ENCODE results near the gene TMEM87B. TPM values are rescaled to one million over a fixed set of nuclear protein-coding genes. Genes with fewer than 3 reads are reported as not detected.
"Not testable (repeated sequence)": the region's sequence is repeated elsewhere in the genome, so short reads cannot be mapped to it uniquely, and the experiment has no call there.

TMEM87B gene
- total RNA-seq, 1 experiment from 2014 or later, result 16.3 TPM

- Mint-ChIP-seq H3K9me3 (ENCODE audit: unreplicated experiment) (no peaks in the 10 kb centered on the region), H3K36me3 (ENCODE audit: insufficient read depth, unreplicated experiment) (peaks cover 35% of the 10 kb centered on the region), H3K4me1 (ENCODE audit: low read depth, unreplicated experiment) (no peaks in the 10 kb centered on the region), H3K27ac (ENCODE audit: unreplicated experiment) (no peak overlapping the region), H3K4me3 (ENCODE audit: unreplicated experiment) (no peak overlapping the region), H3K27me3 (ENCODE audit: insufficient read depth, unreplicated experiment) (no peaks in the 10 kb centered on the region)
- ChIA-PET POLR2A (no interaction called here), CTCF (no interaction called here)
- Histone ChIP-seq H3K36me3 (ENCODE audit: control insufficient read depth, insufficient read depth, low read length) (0 out of 2 replicates have a peak, but pooled peaks cover 1% of the 10 kb centered on the region), H3K4me1 (no peaks in the 10 kb centered on the region), H3K9me3 (no peaks in the 10 kb centered on the region; the same call in 1 of the 2 replicates), H3K4me3 (ENCODE audit: low read depth, low read length) (no peak overlapping the region), H3K27me3 (replicated peaks; ENCODE audit: control insufficient read depth, insufficient read depth, low read length) (no peaks in the 10 kb centered on the region)
- no peak for DNase-seq
- BruUV-seq (replicated peaks), result no TSS peak
- no peak for TF ChIP-seq CTCF (IDR thresholded peaks at IDR 0.05; ENCODE audit: insufficient read depth in 1 of 2, low read depth in 1 of 2, low read length in 1 of 2, severe bottlenecking in 1 of 2, unreplicated experiment in 1 of 2)
- intact Hi-C loops (cut with micrococcal nuclease; ENCODE audit: unreplicated experiment), result no loop called here
Measured at GRCh38 chr2:112062894-112063293, 7.8 kb downstream of the TMEM87B start.

- Mint-ChIP-seq H3K4me3 (ENCODE audit: unreplicated experiment) (no peak overlapping the region), H3K36me3 (ENCODE audit: insufficient read depth, unreplicated experiment) (peaks cover 55% of the 10 kb centered on the region), H3K27ac (ENCODE audit: unreplicated experiment) (no peak overlapping the region), H3K27me3 (ENCODE audit: insufficient read depth, unreplicated experiment) (no peaks in the 10 kb centered on the region), H3K9me3 (ENCODE audit: unreplicated experiment) (peaks cover 10% of the 10 kb centered on the region), H3K4me1 (ENCODE audit: low read depth, unreplicated experiment) (no peaks in the 10 kb centered on the region)
- TF ChIP-seq CTCF (IDR thresholded peaks at IDR 0.05; ENCODE audit: insufficient read depth in 1 of 2, low read depth in 1 of 2, low read length in 1 of 2, severe bottlenecking in 1 of 2, unreplicated experiment in 1 of 2), result no peak
- Histone ChIP-seq H3K9me3 (no peaks in the 10 kb centered on the region; the same call in 1 of the 2 replicates), H3K4me1 (no peaks in the 10 kb centered on the region), H3K27me3 (replicated peaks; ENCODE audit: control insufficient read depth, insufficient read depth, low read length) (no peaks in the 10 kb centered on the region), H3K36me3 (ENCODE audit: control insufficient read depth, insufficient read depth, low read length) (peaks cover 1% of the 10 kb centered on the region; the same call in 1 of the 2 replicates), H3K4me3 (ENCODE audit: low read depth, low read length) (no peak overlapping the region)
- CTCF ChIA-PET, result no interaction called here
- POLR2A ChIA-PET, result no interaction called here
- BruUV-seq (replicated peaks), result no TSS peak
- intact Hi-C loops (cut with micrococcal nuclease; ENCODE audit: unreplicated experiment), result no loop called here
- no peak for DNase-seq
Measured at GRCh38 chr2:112065486-112065885, 10.4 kb downstream of the TMEM87B start.

DNA sequence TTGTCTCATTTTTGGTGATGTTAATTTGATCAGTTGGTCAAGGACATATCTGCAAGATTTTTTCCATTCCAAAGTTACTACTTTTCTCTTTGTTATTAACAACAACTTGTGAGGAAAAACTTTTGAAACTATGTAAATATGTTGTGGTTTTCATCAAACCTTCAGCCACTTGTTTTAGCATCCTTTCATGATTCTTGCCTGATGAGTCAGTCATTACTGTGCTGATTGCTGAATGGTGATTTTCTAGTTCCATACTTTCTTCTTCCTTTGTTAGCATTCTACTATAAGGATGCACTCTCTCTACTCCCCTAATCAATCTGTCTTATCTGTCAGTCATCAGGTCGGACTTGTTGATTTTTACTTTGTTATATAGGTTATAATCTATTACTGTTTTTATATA lies 10.9 kb downstream of the TMEM87B start:
- no TSS peak for BruUV-seq (replicated peaks)
- no peak overlapping the region for H3K4me3 ChIP-seq (ENCODE audit: low read depth, low read length)
- H3K4me1 ChIP-seq, result no peaks in the 10 kb centered on the region
- POLR2A ChIA-PET, result no interaction called here
- no peak for TF ChIP-seq CTCF (IDR thresholded peaks at IDR 0.05; ENCODE audit: insufficient read depth in 1 of 2, low read depth in 1 of 2, low read length in 1 of 2, severe bottlenecking in 1 of 2, unreplicated experiment in 1 of 2)
- DNase-seq, result no peak
- Mint-ChIP-seq H3K4me3 (ENCODE audit: unreplicated experiment) (no peak overlapping the region), H3K27me3 (ENCODE audit: insufficient read depth, unreplicated experiment) (no peaks in the 10 kb centered on the region), H3K4me1 (ENCODE audit: low read depth, unreplicated experiment) (no peaks in the 10 kb centered on the region), H3K9me3 (ENCODE audit: unreplicated experiment) (peaks cover 10% of the 10 kb centered on the region), H3K27ac (ENCODE audit: unreplicated experiment) (no peak overlapping the region), H3K36me3 (ENCODE audit: insufficient read depth, unreplicated experiment) (peaks cover 55% of the 10 kb centered on the region)
- intact Hi-C loops (cut with micrococcal nuclease; ENCODE audit: unreplicated experiment), result no loop called here
- no peaks in the 10 kb centered on the region; the same call in 1 of the 2 replicates for H3K9me3 ChIP-seq
- CTCF ChIA-PET, result no interaction called here
- peaks cover 1% of the 10 kb centered on the region; the same call in 1 of the 2 replicates for H3K36me3 ChIP-seq (ENCODE audit: control insufficient read depth, insufficient read depth, low read length)
- no peaks in the 10 kb centered on the region for H3K27me3 ChIP-seq (replicated peaks; ENCODE audit: control insufficient read depth, insufficient read depth, low read length)

DNA sequence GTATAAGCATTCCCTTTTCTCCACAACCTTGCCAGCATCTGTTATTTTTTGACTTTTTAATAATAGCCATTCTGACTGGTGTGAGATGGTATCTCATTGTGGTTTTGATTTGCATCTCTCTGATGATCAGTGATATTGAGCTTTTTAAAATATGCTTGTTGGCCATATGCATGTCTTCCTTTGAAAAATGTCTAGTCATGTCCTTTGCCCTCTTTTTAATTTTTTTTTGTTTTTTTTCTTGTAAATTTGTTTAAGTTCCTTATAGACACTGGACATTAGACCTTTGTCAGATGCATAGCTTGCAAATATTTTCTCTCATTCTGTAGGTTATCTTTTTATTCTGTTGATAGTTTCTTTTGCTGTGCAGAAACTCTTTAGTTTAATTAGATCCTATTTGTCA lies 14.7 kb downstream of the TMEM87B start:
- H3K4me1 ChIP-seq; DNase-seq; H3K36me3 ChIP-seq (ENCODE audit: control insufficient read depth, insufficient read depth, low read length); H3K9me3 ChIP-seq; H3K9me3 Mint-ChIP-seq (ENCODE audit: unreplicated experiment); BruUV-seq (replicated peaks); H3K4me3 ChIP-seq (ENCODE audit: low read depth, low read length); H3K27me3 ChIP-seq (replicated peaks; ENCODE audit: control insufficient read depth, insufficient read depth, low read length); H3K4me3 Mint-ChIP-seq (ENCODE audit: unreplicated experiment); POLR2A ChIA-PET; H3K27ac Mint-ChIP-seq (ENCODE audit: unreplicated experiment); intact Hi-C loops (cut with micrococcal nuclease; ENCODE audit: unreplicated experiment); H3K4me1 Mint-ChIP-seq (ENCODE audit: low read depth, unreplicated experiment); CTCF ChIA-PET; H3K27me3 Mint-ChIP-seq (ENCODE audit: insufficient read depth, unreplicated experiment): not testable (repeated sequence)
- peaks cover 72% of the 10 kb centered on the region for H3K36me3 Mint-ChIP-seq (ENCODE audit: insufficient read depth, unreplicated experiment)
